Mesodermal cell (in vitro differentiated cells): ENCODE data around the gene FUT8.

Experiments
- H3K27ac ChIP-seq: 2 replicates; pipeline ENCODE4 v1.7.0; 2013; ENCODE audit warnings: mild to moderate bottlenecking, low read depth, low read length, moderate library complexity; ENCODE audit not compliant: severe bottlenecking
- H3K36me3 ChIP-seq: 2 replicates; pipeline ENCODE4 v1.7.1; 2013; ENCODE audit warnings: mild to moderate bottlenecking, low read length, moderate library complexity; ENCODE audit not compliant: control insufficient read depth, insufficient read depth
- H3K4me1 ChIP-seq: one replicate; pipeline ENCODE4 v1.7.1; 2013; ENCODE audit warnings: mild to moderate bottlenecking, low read length; ENCODE audit not compliant: insufficient read depth, control insufficient read depth, poor library complexity, severe bottlenecking
- H3K4me3 ChIP-seq: 2 replicates; pipeline ENCODE4 v1.7.0; 2013; ENCODE audit warnings: low read length, control low read depth, mild to moderate bottlenecking; ENCODE audit not compliant: insufficient read depth, poor library complexity, severe bottlenecking; ENCODE audit errors: extremely low read depth
- H3K9me3 ChIP-seq: 2 replicates; pipeline ENCODE4 v1.7.1; 2013; ENCODE audit warnings: mild to moderate bottlenecking, low read length, moderate library complexity; ENCODE audit not compliant: control insufficient read depth
- WGBS, 2 experiments: methylation state at CpG; one replicate each; pipeline ENCODE4 v1.1.5; 2013; ENCODE audit warnings: missing lambda C conversion rate in 2 of 2; ENCODE audit not compliant: insufficient coverage in 2 of 2; 5-methylcytosine and 5-hydroxymethylcytosine counted together

FUT8 gene

GRCh38 chr14:65585216-65585615 lies 172.7 kb downstream of the FUT8 start:
- no peak overlapping the region for H3K27ac ChIP-seq
- 80 to 100% methylated on average over 1 of the region's 1 CpG for WGBS, 2 experiments
- no peaks in the 10 kb centered on the region for H3K36me3 ChIP-seq
- H3K4me3 ChIP-seq, result no peak overlapping the region
- H3K9me3 ChIP-seq, result no peaks in the 10 kb centered on the region
- no peaks in the 10 kb centered on the region for H3K4me1 ChIP-seq

DNA sequence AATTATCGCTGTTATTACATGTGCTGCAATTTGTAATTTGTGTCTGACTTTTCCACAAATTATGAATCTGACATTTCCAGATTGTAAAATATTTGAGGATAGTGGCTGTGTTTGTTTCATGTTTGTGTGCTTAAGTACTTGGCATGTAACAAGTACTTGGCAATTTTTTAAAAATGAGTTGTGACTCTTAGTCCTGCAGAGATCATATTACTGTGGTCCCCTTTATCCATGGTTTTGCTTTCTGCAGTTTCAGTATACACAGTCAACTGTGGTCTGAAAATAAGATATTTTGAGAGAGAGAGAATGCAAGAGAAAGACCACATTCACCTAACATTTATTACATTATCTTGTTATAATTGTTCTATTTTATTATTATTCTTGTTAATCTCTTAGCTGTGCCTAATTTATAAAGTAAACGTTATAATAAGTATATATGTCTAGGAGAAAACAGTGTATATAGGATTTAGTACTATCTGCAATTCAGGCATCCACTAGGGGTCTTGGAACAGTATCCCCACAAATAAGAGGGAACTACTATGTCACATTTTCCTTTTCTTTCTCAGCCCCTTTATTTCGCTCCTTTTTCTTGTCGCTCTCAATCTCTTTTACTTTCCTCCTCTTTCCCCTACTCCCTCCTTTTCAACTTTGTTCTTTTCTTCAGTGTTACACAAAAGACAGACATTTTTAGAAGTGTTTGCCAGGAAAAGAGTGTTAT lies 176.1 kb downstream of the FUT8 start:
- H3K27ac ChIP-seq, result no peak overlapping the region
- no peaks in the 10 kb centered on the region for H3K36me3 ChIP-seq
- H3K4me3 ChIP-seq, result no peak overlapping the region
- no peaks in the 10 kb centered on the region for H3K4me1 ChIP-seq
- WGBS, 2 experiments, result 100% methylated on average over 2 of the region's 4 CpGs; no CpG with 5 or more reads in 1 of the 2 experiments
- H3K9me3 ChIP-seq, result no peaks in the 10 kb centered on the region

- Histone ChIP-seq H3K4me3 (no peak overlapping the region), H3K4me1 (no peaks in the 10 kb centered on the region), H3K36me3 (no peaks in the 10 kb centered on the region), H3K9me3 (no peaks in the 10 kb centered on the region), H3K27ac (no peak overlapping the region)
- 76 to 84% methylated on average over 10 of the region's 13 CpGs for WGBS, 2 experiments
These were observed 181.8 kb downstream of the FUT8 start for GRCh38 chr14:65594153-65594881.

DNA sequence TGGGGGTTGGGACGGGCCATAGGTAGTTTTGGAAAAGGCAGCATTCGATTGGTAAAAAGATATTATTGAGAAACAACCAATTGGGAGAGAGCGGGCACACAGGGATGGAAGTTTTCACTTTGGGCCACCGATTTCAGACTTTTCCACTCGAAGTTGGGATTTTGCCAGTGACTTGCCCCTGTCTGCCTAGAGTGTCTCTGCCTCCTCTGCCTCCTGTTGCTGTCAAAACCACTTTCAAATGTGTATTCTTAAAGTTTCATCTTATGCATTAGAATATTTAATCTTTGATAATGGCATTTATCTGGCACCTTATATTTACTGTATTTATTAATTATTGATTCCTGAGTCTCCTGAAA lies 182.3 kb downstream of the FUT8 start:
- H3K4me3 ChIP-seq, result no peak overlapping the region
- no peaks in the 10 kb centered on the region for H3K9me3 ChIP-seq
- H3K36me3 ChIP-seq, result no peaks in the 10 kb centered on the region
- WGBS, 2 experiments, result 86 to 96% methylated on average over 4 to 5 of the region's 5 CpGs
- H3K4me1 ChIP-seq, result no peaks in the 10 kb centered on the region
- no peak overlapping the region for H3K27ac ChIP-seq

GRCh38 chr14:65599375-65599774 lies 186.8 kb downstream of the FUT8 start:
- Histone ChIP-seq H3K27ac (no peak overlapping the region), H3K4me1 (no peaks in the 10 kb centered on the region), H3K36me3 (no peaks in the 10 kb centered on the region), H3K4me3 (no peak overlapping the region), H3K9me3 (no peaks in the 10 kb centered on the region)
- WGBS, 2 experiments, result no CpG with 5 or more reads among the region's 1 CpG

- no peaks in the 10 kb centered on the region for H3K4me1 ChIP-seq
- WGBS, 2 experiments, result 100% methylated on average over 2 of the region's 3 CpGs; no CpG with 5 or more reads in 1 of the 2 experiments
- no peaks in the 10 kb centered on the region for H3K9me3 ChIP-seq
- no peaks in the 10 kb centered on the region for H3K36me3 ChIP-seq
- H3K4me3 ChIP-seq, result no peak overlapping the region
- H3K27ac ChIP-seq, result no peak overlapping the region
These were observed 188.2 kb downstream of the FUT8 start for GRCh38 chr14:65600742-65601141.

GRCh38 chr14:65604535-65604934 lies 192.0 kb downstream of the FUT8 start:
- Histone ChIP-seq H3K9me3 (no peaks in the 10 kb centered on the region), H3K4me3 (no peak overlapping the region), H3K36me3 (no peaks in the 10 kb centered on the region), H3K4me1 (no peaks in the 10 kb centered on the region), H3K27ac (no peak overlapping the region)

GRCh38 chr14:65604936-65605335 lies 192.4 kb downstream of the FUT8 start:
- Histone ChIP-seq H3K4me1 (no peaks in the 10 kb centered on the region), H3K4me3 (no peak overlapping the region), H3K9me3 (no peaks in the 10 kb centered on the region), H3K27ac (no peak overlapping the region), H3K36me3 (no peaks in the 10 kb centered on the region)
- no CpG with 5 or more reads among the region's 2 CpGs for WGBS, 2 experiments

- H3K36me3 ChIP-seq, result no peaks in the 10 kb centered on the region
- no peak overlapping the region for H3K27ac ChIP-seq
- no peak overlapping the region for H3K4me3 ChIP-seq
- no peaks in the 10 kb centered on the region for H3K9me3 ChIP-seq
- H3K4me1 ChIP-seq, result no peaks in the 10 kb centered on the region
These were observed 193.9 kb downstream of the FUT8 start for GRCh38 chr14:65606460-65606859.

DNA sequence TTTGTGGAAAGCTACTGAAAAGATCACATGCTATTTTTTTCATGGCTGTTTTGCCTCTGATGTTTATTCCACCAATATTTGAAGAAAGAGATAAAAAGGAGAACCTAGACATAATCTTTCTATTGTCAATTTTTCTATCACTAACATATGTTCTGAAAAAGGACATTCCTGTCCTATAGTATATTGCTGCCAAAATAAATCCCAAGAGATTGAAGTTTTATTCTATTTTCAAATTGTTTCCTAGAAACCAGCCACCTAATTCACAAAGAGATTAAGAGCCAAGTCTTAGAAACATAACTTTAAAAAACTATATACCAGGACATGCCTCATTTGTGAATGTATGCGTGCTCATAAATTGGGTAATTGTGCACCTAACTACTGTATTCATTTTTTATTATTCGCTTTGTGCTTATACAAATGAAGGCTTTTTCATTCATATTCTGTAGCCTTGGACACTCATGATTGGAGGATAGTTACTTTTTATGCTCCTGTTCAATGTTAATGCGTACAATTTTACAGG lies 200.7 kb downstream of the FUT8 start:
- Histone ChIP-seq H3K4me3 (no peak overlapping the region), H3K36me3 (peaks cover 4% of the 10 kb centered on the region), H3K4me1 (no peaks in the 10 kb centered on the region), H3K9me3 (no peaks in the 10 kb centered on the region), H3K27ac (no peak overlapping the region)
- no CpG with 5 or more reads among the region's 3 CpGs for WGBS, 2 experiments

DNA sequence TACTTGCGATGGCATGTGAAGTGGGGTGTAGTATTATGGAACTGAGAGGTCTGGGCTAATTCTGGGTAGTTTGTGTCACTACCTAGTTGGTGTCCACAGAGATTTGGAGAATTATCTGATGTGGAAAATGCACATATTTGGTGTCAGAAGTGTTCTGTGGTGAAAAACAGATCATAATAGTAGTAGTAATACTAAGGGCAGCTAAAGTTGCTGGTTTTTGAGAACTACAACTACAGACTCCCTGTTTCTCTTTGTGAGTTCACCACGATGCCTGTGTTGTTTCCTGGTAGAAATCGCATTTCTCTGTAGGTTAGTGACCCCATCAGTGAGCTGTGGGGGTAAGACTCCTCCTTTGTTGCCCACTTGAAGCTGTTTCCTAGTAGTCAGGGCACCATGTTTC lies 206.5 kb downstream of the FUT8 start:
- WGBS, 2 experiments, result 94 to 100% methylated on average over 2 to 3 of the region's 3 CpGs
- H3K4me1 ChIP-seq, result no peaks in the 10 kb centered on the region

More for the DNA sequence above, 206.5 kb downstream of the FUT8 start:
- Histone ChIP-seq H3K9me3 (no peaks in the 10 kb centered on the region), H3K27ac (no peak overlapping the region), H3K4me3 (no peak overlapping the region), H3K36me3 (peaks cover 4% of the 10 kb centered on the region)
